HepG2 (cell line): Measurements from ENCODE around the gene TEX261.

Experiments used
- BRF2 ChIP-seq: sonication (generic); formaldehyde crosslinking; IDR thresholded peaks from 2 replicates; pipeline ENCODE4 v1.8.1; 2022; ENCODE audit warnings: mild to moderate bottlenecking, missing genetic modification reagents
- CTCF ChIP-seq: sonication (generic); formaldehyde crosslinking; IDR thresholded peaks from 2 replicates; pipeline ENCODE4 v1.5.0; 2020; ENCODE audit warnings: mild to moderate bottlenecking, missing genetic modification reagents, moderate library complexity
- FOXM1 ChIP-seq: sonication (generic); formaldehyde crosslinking; IDR thresholded peaks from 2 replicates; pipeline ENCODE4 v1.5.0; 2020; ENCODE audit warnings: missing genetic modification reagents
- MAZ ChIP-seq, 2 experiments: sonication (generic) in 1 of 2; formaldehyde crosslinking in 1 of 2; IDR thresholded peaks; 2 replicates each; pipeline versions ENCODE4 v1.5.0 to v1.6.1; 2012 to 2020; ENCODE audit warnings: low read depth in 2 of 2, mild to moderate bottlenecking in 2 of 2, borderline replicate concordance in 1 of 2, improper control_type of control experiment in 1 of 2, low read length in 1 of 2, missing genetic modification reagents in 1 of 2, moderate library complexity in 1 of 2
- MEF2D ChIP-seq: sonication (generic); formaldehyde crosslinking; IDR thresholded peaks from 2 replicates; pipeline ENCODE4 v1.5.1; 2020; ENCODE audit warnings: mild to moderate bottlenecking, missing genetic modification reagents
- NR2F6 ChIP-seq, 2 experiments: IDR thresholded peaks; 2 replicates each; pipeline ENCODE4 v1.6.1; 2016; ENCODE audit warnings: antibody characterized with exemption in 1 of 2, mild to moderate bottlenecking in 1 of 2
- PATZ1 ChIP-seq: sonication (generic); formaldehyde crosslinking; IDR thresholded peaks from 2 replicates; pipeline ENCODE4 v1.4.0; 2020; ENCODE audit warnings: missing genetic modification reagents
- SIN3B ChIP-seq: fragments of 150-350 bp; IDR thresholded peaks from 2 replicates; pipeline ENCODE4 v1.6.1; 2014; ENCODE audit warnings: low read length
- SNAPC5 ChIP-seq: sonication (generic); formaldehyde crosslinking; IDR thresholded peaks from 2 replicates; pipeline ENCODE4 v1.8.1; 2023; ENCODE audit warnings: mild to moderate bottlenecking, missing genetic modification reagents, borderline replicate concordance
- THAP7 ChIP-seq: sonication (generic); formaldehyde crosslinking; IDR thresholded peaks from 2 replicates; pipeline ENCODE4 v1.8.1; 2023; ENCODE audit warnings: mild to moderate bottlenecking, missing genetic modification reagents
- ZNF740 ChIP-seq: sonication (generic); formaldehyde crosslinking; IDR thresholded peaks from 2 replicates; pipeline ENCODE4 v1.4.0; 2020; ENCODE audit warnings: missing genetic modification reagents
- ZNF746 ChIP-seq: sonication (generic); formaldehyde crosslinking; IDR thresholded peaks from 2 replicates; pipeline ENCODE4 v1.8.0; 2022; ENCODE audit warnings: mild to moderate bottlenecking, missing genetic modification reagents

- no peak for TF ChIP-seq BRF2
- TF ChIP-seq MAZ (IDR thresholded peaks at IDR 0.05; ENCODE audit: borderline replicate concordance, low read depth, low read length) = no peak
- TF ChIP-seq MAZ (CRISPR knock-in tag; IDR thresholded peaks at IDR 0.05; ENCODE audit: low read depth) = no peak
- TF ChIP-seq ZNF740 (CRISPR knock-in tag) = no peak
- no peak for TF ChIP-seq MEF2D
- no peak for TF ChIP-seq CTCF (CRISPR knock-in tag)
- no peak for TF ChIP-seq FOXM1 (CRISPR knock-in tag)
- TF ChIP-seq NR2F6 (IDR thresholded peaks at IDR 0.05) = no peak
- TF ChIP-seq NR2F6 (CRISPR knock-in tag; IDR thresholded peaks at IDR 0.05) = no peak
- no peak for TF ChIP-seq ZNF746 (CRISPR knock-in tag)
- TF ChIP-seq PATZ1 = no peak
- no peak for TF ChIP-seq SNAPC5 (CRISPR knock-in tag)
- TF ChIP-seq SIN3B = no peak
- TF ChIP-seq THAP7 (CRISPR knock-in tag) = no peak
These were observed 53.5 kb downstream of the TEX261 start for GRCh38 chr2:70941186-70941585.
